Fibroblast of lung (primary cell): ENCODE measurements around the gene LCLAT1. TPM values are rescaled to one million over a fixed set of nuclear protein-coding genes. Genes with fewer than 3 reads are reported as not detected.
A peak's percentile ranks its signal among the peaks of the same experiment; 100 is the strongest.

ENCODE experiments used
- DNase-seq, 2 donors: peaks; one replicate each; pipeline versions ENCODE4 v3.0.0 to v3.0.0-alpha.2; 2010; ENCODE audit warnings: low read depth in 2 of 2
- H2AFZ ChIP-seq: 2 replicates; pipeline ENCODE4 v1.5.1; 2012; ENCODE audit warnings: low read length, control low read depth, inconsistent platforms
- H3K27ac ChIP-seq: 2 replicates; pipeline ENCODE4 v1.5.1; 2011; ENCODE audit warnings: low read length, control low read depth; ENCODE audit not compliant: insufficient read depth
- H3K27me3 ChIP-seq: 2 replicates; pipeline ENCODE4 v1.5.1; 2011; ENCODE audit warnings: mild to moderate bottlenecking, low read length; ENCODE audit not compliant: control insufficient read depth, insufficient read depth
- H3K36me3 ChIP-seq: 2 replicates; pipeline ENCODE4 v1.5.1; 2011; ENCODE audit warnings: low read length; ENCODE audit not compliant: control insufficient read depth, insufficient read depth
- H3K4me1 ChIP-seq: 2 replicates; pipeline ENCODE4 v1.5.1; 2011; ENCODE audit warnings: low read length; ENCODE audit not compliant: control insufficient read depth, insufficient read depth; ENCODE audit errors: extremely low read depth
- H3K4me2 ChIP-seq: 2 replicates; pipeline ENCODE4 v1.5.1; 2011; ENCODE audit warnings: low read length, control low read depth; ENCODE audit not compliant: insufficient read depth; ENCODE audit errors: extremely low read depth
- H3K4me3 ChIP-seq, 4 experiments: fragments of 200-600 bp in 1 of 4; sonication (generic) in 1 of 4; replicated peaks in 1 of 4; 2 replicates each; pipeline ENCODE4 v1.5.1; 2011 to 2016; ENCODE audit warnings: low read length in 4 of 4, low read depth in 3 of 4, mild to moderate bottlenecking in 3 of 4, control low read depth in 2 of 4, inconsistent platforms in 1 of 4, mixed read lengths in 1 of 4; ENCODE audit not compliant: insufficient read depth in 1 of 4; ENCODE audit errors: control extremely low read depth in 1 of 4
- H3K79me2 ChIP-seq: 2 replicates; pipeline ENCODE4 v1.5.1; 2012; ENCODE audit warnings: mild to moderate bottlenecking, low read length, inconsistent platforms; ENCODE audit not compliant: control insufficient read depth, insufficient read depth
- H3K9ac ChIP-seq: 2 replicates; pipeline ENCODE4 v1.5.1; 2011; ENCODE audit warnings: mild to moderate bottlenecking, low read length, control low read depth; ENCODE audit not compliant: insufficient read depth
- H3K9me3 ChIP-seq: 2 replicates; pipeline ENCODE4 v1.5.1; 2012; ENCODE audit warnings: low read depth, low read length; ENCODE audit not compliant: control insufficient read depth, insufficient read depth
- H4K20me1 ChIP-seq: 2 replicates; pipeline ENCODE4 v1.5.1; 2011; ENCODE audit warnings: low read length; ENCODE audit not compliant: control insufficient read depth, insufficient read depth; ENCODE audit errors: extremely low read depth
- EZH2 ChIP-seq: IDR thresholded peaks from 2 replicates; pipeline ENCODE4 v1.5.1; 2012; ENCODE audit warnings: low read length, control low read depth, mild to moderate bottlenecking; ENCODE audit errors: missing control alignments
- polyA plus RNA-seq, 2 donors: library from polyadenylated mRNA; depleted of rRNA in 1 of 2; stranded (reverse) in 1 of 2; unstranded in 1 of 2; fragments of >200 nt; gene quantifications; 2 replicates each; pipeline ENCODE4 v1.2.1, GENCODE V29; 2011 to 2012; ENCODE audit warnings: missing spikeins in 1 of 2
- total RNA-seq: library from RNA; depleted of rRNA; stranded (reverse); fragments of >200 nt; gene quantifications from 2 replicates; pipeline ENCODE4 v1.2.1, GENCODE V29; 2014
- TF ChIP-seq, protein P1 (sequence below), 2 donors: IDR thresholded peaks in 1 of 2; conservative IDR thresholded peaks in 1 of 2; 1 replicate in 1 of 2; 2 replicates in 1 of 2; pipeline ENCODE4 v1.5.1; 2011 to 2012; ENCODE audit warnings: low read length in 2 of 2, control low read depth in 1 of 2, inconsistent platforms in 1 of 2, low read depth in 1 of 2, mild to moderate bottlenecking in 1 of 2

Gene LCLAT1
- total and polyA plus RNA-seq, 2 donors (not counting 1 experiment from before 2014, with no cell fraction given) = 43.3 to 45.9 TPM

DNA sequence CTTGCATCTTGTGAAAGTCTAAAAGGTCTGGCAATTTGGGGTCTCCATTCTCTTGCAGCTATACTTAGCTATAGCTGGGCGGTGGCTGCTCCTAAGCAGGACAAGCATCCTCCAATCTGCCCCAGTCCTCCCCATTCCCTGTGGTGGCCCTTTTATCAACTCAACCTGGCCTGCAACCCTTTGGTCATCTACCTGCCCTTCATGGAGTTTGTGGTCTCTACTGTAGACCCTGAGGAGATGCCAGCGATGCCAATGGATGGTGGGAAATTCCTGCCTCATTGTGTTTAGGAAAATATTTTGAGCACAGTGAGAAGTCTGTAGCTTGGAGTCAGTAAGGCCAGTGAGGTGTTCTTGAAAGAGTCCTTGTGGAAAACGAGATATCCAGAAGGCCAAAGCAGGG, 216.8 kb downstream of the LCLAT1 start:
- no peak for TF ChIP-seq EZH2
- TF ChIP-seq, protein P1, sequence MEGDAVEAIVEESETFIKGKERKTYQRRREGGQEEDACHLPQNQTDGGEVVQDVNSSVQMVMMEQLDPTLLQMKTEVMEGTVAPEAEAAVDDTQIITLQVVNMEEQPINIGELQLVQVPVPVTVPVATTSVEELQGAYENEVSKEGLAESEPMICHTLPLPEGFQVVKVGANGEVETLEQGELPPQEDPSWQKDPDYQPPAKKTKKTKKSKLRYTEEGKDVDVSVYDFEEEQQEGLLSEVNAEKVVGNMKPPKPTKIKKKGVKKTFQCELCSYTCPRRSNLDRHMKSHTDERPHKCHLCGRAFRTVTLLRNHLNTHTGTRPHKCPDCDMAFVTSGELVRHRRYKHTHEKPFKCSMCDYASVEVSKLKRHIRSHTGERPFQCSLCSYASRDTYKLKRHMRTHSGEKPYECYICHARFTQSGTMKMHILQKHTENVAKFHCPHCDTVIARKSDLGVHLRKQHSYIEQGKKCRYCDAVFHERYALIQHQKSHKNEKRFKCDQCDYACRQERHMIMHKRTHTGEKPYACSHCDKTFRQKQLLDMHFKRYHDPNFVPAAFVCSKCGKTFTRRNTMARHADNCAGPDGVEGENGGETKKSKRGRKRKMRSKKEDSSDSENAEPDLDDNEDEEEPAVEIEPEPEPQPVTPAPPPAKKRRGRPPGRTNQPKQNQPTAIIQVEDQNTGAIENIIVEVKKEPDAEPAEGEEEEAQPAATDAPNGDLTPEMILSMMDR (conservative IDR thresholded peaks at IDR 0.05 in 1 of 2, IDR thresholded peaks at IDR 0.05 in 1 of 2; ENCODE audit: low read depth in 1 of 2, low read length in 2 of 2) = no peak
- Histone ChIP-seq H3K27me3 (no peaks in the 10 kb centered on the region), H3K4me1 (peaks cover 26% of the 10 kb centered on the region), H3K36me3 (no peaks in the 10 kb centered on the region), H3K79me2 (no peaks in the 10 kb centered on the region), H3K27ac (peak overlapping the region; percentile 99), H4K20me1 (no peaks in the 10 kb centered on the region), H2AFZ (no peak overlapping the region), H3K4me2 (no peak overlapping the region), H3K9me3 (no peaks in the 10 kb centered on the region), H3K4me3 (no peak overlapping the region), H3K9ac (no peak overlapping the region)
- no peak for DNase-seq

DNA sequence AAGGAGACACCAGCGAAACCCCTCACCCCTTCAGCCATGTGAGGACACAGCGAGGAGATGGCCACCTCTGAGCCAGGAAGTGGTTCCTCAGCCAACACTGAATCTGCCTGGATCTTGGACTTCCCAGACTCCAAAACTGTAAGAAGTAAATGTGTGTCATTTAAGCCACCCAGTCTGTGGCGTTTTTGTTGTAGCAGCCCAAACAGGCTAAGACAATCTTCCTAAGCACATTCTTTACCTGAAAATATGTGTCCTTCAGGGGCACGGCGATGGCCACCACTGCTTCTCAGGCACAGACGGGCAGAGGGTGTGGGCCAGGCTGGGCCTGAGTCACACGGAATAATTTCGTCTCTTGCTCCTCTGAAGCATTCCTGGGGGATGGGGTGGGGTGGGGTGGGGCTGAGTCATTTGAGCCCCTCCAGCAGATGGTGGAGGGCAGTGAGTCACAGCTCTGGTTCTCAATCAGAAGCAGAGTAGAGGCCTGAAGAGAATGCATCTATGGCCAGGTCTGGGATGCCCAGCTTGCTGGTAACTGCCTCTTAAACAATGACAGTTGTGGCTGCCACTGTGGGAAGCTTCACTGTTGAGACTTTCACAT, 217.8 kb downstream of the LCLAT1 start:
- Histone ChIP-seq H3K9ac (peak overlapping the region; percentile 13), H3K4me1 (peaks cover 26% of the 10 kb centered on the region), H4K20me1 (no peaks in the 10 kb centered on the region), H3K27ac (peak overlapping the region; percentile 99), H2AFZ (peak overlapping the region; percentile 65), H3K27me3 (no peaks in the 10 kb centered on the region), H3K4me3 (no peak overlapping the region), H3K4me2 (peak overlapping the region; percentile 42), H3K9me3 (no peaks in the 10 kb centered on the region), H3K79me2 (no peaks in the 10 kb centered on the region), H3K36me3 (no peaks in the 10 kb centered on the region)
- peak; percentile 95 to 98 for DNase-seq
- TF ChIP-seq, protein P1 (conservative IDR thresholded peaks at IDR 0.05 in 1 of 2, IDR thresholded peaks at IDR 0.05 in 1 of 2; ENCODE audit: low read depth in 1 of 2, low read length in 2 of 2) = no peak
- TF ChIP-seq EZH2 = no peak

DNA sequence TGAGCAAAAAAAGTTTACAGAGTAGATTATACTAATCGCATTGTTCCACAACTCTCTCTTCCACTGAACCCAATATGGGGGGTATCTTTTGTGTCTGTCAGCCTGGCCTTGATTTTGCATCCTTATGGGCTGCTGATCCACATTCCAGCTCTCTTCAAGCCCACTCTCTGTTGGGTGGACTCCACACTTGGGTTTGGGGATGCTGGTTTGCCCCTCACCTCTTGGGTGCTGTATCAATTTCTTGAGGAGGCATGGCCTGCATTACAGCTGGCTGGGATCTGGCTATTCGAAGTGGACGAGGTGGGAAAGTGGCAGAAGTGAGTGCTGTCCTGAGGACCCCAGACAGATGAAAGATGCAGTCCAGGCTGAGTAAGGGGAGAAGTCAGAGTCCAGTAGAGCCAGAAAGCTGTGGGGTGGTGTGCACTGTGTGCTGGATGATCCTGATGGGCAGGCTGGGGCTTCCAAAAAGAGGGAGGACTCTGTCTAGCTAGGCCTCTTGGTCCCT, 218.8 kb downstream of the LCLAT1 start:
- Histone ChIP-seq H3K9me3 (no peaks in the 10 kb centered on the region), H3K27me3 (no peaks in the 10 kb centered on the region), H4K20me1 (no peaks in the 10 kb centered on the region), H3K9ac (peak overlapping the region; percentile 44), H3K27ac (peak overlapping the region; percentile 99), H2AFZ (no peak overlapping the region), H3K79me2 (no peaks in the 10 kb centered on the region), H3K4me3 (no peak overlapping the region), H3K4me1 (peaks cover 26% of the 10 kb centered on the region), H3K36me3 (no peaks in the 10 kb centered on the region), H3K4me2 (peak overlapping the region; percentile 62)
- no peak for DNase-seq
- no peak for TF ChIP-seq EZH2
- TF ChIP-seq, protein P1 (conservative IDR thresholded peaks at IDR 0.05 in 1 of 2, IDR thresholded peaks at IDR 0.05 in 1 of 2; ENCODE audit: low read depth in 1 of 2, low read length in 2 of 2) = no peak
